K562 (cell line): Measurements from ENCODE around the gene TBC1D7. TPM values are rescaled to one million over a fixed set of nuclear protein-coding genes. Genes with fewer than 3 reads are reported as not detected.

Experiments used
- ATAC-seq: fragments of 200-7000 bp; cut with Tn5 transposase; 3 replicates; pipeline ENCODE4 v1.9.1; 2020; ENCODE audit warnings: moderate library complexity
- BruUV-seq: library from RNA; stranded (reverse); fragments of 400-500 nt; replicated peaks from 2 replicates; lab custom pipeline; 2021; lab: Mats Ljungman, UMichigan
- CTCF ChIA-PET: fragments of 300-600 bp; formaldehyde crosslinking; extraction: SDS; loops from one replicate; lab custom pipeline; 2021; ENCODE audit warnings: low intra/inter-chr PET ratio; lab: Yijun Ruan, JAX
- POLR2A ChIA-PET: fragments of 300-600, 350-650 bp; sonication (Branson Sonifier 250); formaldehyde crosslinking; extraction: SDS; loops from one replicate; lab custom pipeline; 2021; ENCODE audit warnings: antibody characterized with exemption, inconsistent platforms; lab: Yijun Ruan, JAX
- DNase-seq, 4 experiments: peaks; one replicate each; pipeline versions ENCODE4 v3.0.0 to v3.0.0-alpha.2; 2011 to 2018; ENCODE audit warnings: low spot score in 3 of 4, mixed read lengths in 3 of 4; ENCODE audit errors: extremely low read depth in 1 of 4
- FAIRE-seq: peaks from 2 replicates; lab custom pipeline; 2011; peaks lifted over from hg19 to GRCh38; lab: Jason Lieb, UNC
- H2AFZ ChIP-seq: 2 replicates; pipeline ENCODE4 v1.6.0; 2011; ENCODE audit warnings: low read depth, low read length, control low read depth, inconsistent platforms
- H3K27ac ChIP-seq: fragments of 200-600 bp; 3 replicates; pipeline ENCODE4 v1.8.0; 2011; ENCODE audit warnings: low read depth, mild to moderate bottlenecking, control low read depth, inconsistent platforms, low read length, moderate library complexity, mixed read lengths; ENCODE audit errors: extremely low read depth
- H3K27me3 ChIP-seq, 2 experiments: fragments of 300-600 bp in 1 of 2; 2 replicates in 1 of 2; 3 replicates in 1 of 2; pipeline versions ENCODE4 v1.6.0 to v1.8.0; 2011; ENCODE audit warnings: inconsistent platforms in 2 of 2, low read length in 2 of 2, mild to moderate bottlenecking in 1 of 2, mixed read lengths in 1 of 2, moderate library complexity in 1 of 2; ENCODE audit not compliant: control insufficient read depth in 2 of 2, insufficient read depth in 2 of 2
- H3K36me3 ChIP-seq: fragments of 300-600 bp; 3 replicates; pipeline ENCODE4 v1.8.0; 2011; ENCODE audit warnings: mild to moderate bottlenecking, low read length, inconsistent platforms; ENCODE audit not compliant: control insufficient read depth, insufficient read depth
- H3K4me1 ChIP-seq, 2 experiments: fragments of 200-600 bp in 1 of 2; replicated peaks in 1 of 2; 2 replicates in 1 of 2; 3 replicates in 1 of 2; pipeline versions ENCODE4 v1.5.1 to v1.8.0; 2011; ENCODE audit warnings: inconsistent platforms in 2 of 2, low read length in 2 of 2, mild to moderate bottlenecking in 1 of 2, mixed read lengths in 1 of 2, moderate library complexity in 1 of 2; ENCODE audit not compliant: control insufficient read depth in 2 of 2, insufficient read depth in 2 of 2
- H3K4me2 ChIP-seq: 2 replicates; pipeline ENCODE4 v1.6.1; 2011; ENCODE audit warnings: low read length, control low read depth, inconsistent platforms, mixed read lengths; ENCODE audit not compliant: insufficient read depth
- H3K4me3 ChIP-seq: fragments of 200-600 bp; sonication (generic), shearing (Covaris generic); 2 replicates; pipeline ENCODE4 v1.5.1; 2016; ENCODE audit warnings: control low read depth, inconsistent platforms
- H3K79me2 ChIP-seq: fragments of 200-600 bp; 3 replicates; pipeline ENCODE4 v1.8.0; 2011; ENCODE audit warnings: low read length, inconsistent platforms; ENCODE audit not compliant: control insufficient read depth, insufficient read depth
- H3K9ac ChIP-seq, 2 experiments: 2 replicates each; pipeline versions ENCODE4 v1.6.0 to v1.6.1; 2011; ENCODE audit warnings: low read depth in 2 of 2, low read length in 2 of 2, control low read depth in 1 of 2, inconsistent platforms in 1 of 2, mild to moderate bottlenecking in 1 of 2, mixed read lengths in 1 of 2; ENCODE audit not compliant: insufficient read depth in 1 of 2
- H3K9me1 ChIP-seq: one replicate; pipeline ENCODE4 v1.6.0; 2011; ENCODE audit warnings: inconsistent platforms, mild to moderate bottlenecking, low read length, moderate library complexity; ENCODE audit not compliant: control insufficient read depth, insufficient read depth
- H3K9me3 ChIP-seq: replicated peaks from 2 replicates; pipeline ENCODE4 v1.5.1; 2011; ENCODE audit warnings: low read depth, low read length, inconsistent platforms; ENCODE audit not compliant: control insufficient read depth, insufficient read depth
- H4K20me1 ChIP-seq: replicated peaks from 2 replicates; pipeline ENCODE4 v1.6.1; 2011; ENCODE audit warnings: low read length, inconsistent platforms, mixed read lengths; ENCODE audit not compliant: control insufficient read depth, insufficient read depth
- BDP1 ChIP-seq: IDR thresholded peaks from 3 replicates; pipeline ENCODE4 v1.6.1; 2011; ENCODE audit not compliant: insufficient read length, insufficient read depth
- CBX3 ChIP-seq, 2 experiments: IDR thresholded peaks; 1 replicate in 1 of 2; 2 replicates in 1 of 2; pipeline ENCODE4 v1.6.1; 2012; ENCODE audit warnings: inconsistent platforms in 2 of 2, low read length in 2 of 2, borderline replicate concordance in 1 of 2, control low read depth in 1 of 2
- OTX1 ChIP-seq: fragments of 450-650 bp; formaldehyde crosslinking; IDR thresholded peaks from 2 replicates; pipeline ENCODE4 v1.4.0; 2022; ENCODE audit warnings: mild to moderate bottlenecking
- SIX5 ChIP-seq, 2 experiments: IDR thresholded peaks; 2 replicates each; pipeline ENCODE4 v1.6.1; 2011; ENCODE audit warnings: low read length in 2 of 2, borderline replicate concordance in 1 of 2, low read depth in 1 of 2, mild to moderate bottlenecking in 1 of 2, moderate library complexity in 1 of 2; ENCODE audit not compliant: insufficient read depth in 1 of 2
- SMARCA5 ChIP-seq: fragments of 450-650 bp; IDR thresholded peaks from 2 replicates; pipeline ENCODE4 v1.6.1; 2016
- SREBF2 ChIP-seq: sonication (generic); formaldehyde crosslinking; IDR thresholded peaks from 2 replicates; pipeline ENCODE4 v1.4.0; 2020; ENCODE audit warnings: mild to moderate bottlenecking, missing genetic modification reagents
- TRIM28 ChIP-seq: fragments of 450-650 bp; IDR thresholded peaks from 2 replicates; pipeline ENCODE4 v1.6.1; 2017
- ZNF212 ChIP-seq: fragments of 450-650 bp; formaldehyde crosslinking; IDR thresholded peaks from 2 replicates; pipeline ENCODE4 v1.4.0; 2020; ENCODE audit warnings: mild to moderate bottlenecking
- ZNF232 ChIP-seq: sonication (generic); formaldehyde crosslinking; IDR thresholded peaks from 2 replicates; pipeline ENCODE4 v1.8.0; 2022; ENCODE audit warnings: mild to moderate bottlenecking, missing genetic modification reagents
- WGBS: fragments of 100-300 bp; shearing (Covaris generic); methylation state at CpG from one replicate; pipeline ENCODE4 v1.1.6; 2016; ENCODE audit warnings: low coverage, mixed read lengths; ENCODE audit not compliant: insufficient coverage; ENCODE audit errors: missing lambda C conversion rate; 5-methylcytosine and 5-hydroxymethylcytosine counted together
- in situ Hi-C: fragments of 300-500 bp; cut with MboI; formaldehyde crosslinking; loops from 4 replicates; pipeline ENCODE4 v1.15.0; 2018; ENCODE audit warnings: inconsistent platforms, mixed read lengths
- intact Hi-C: fragments of 100-400 bp; cut with micrococcal nuclease; formaldehyde crosslinking; loops from 2 replicates; pipeline ENCODE4 v1.14.2; 2022
- polyA plus RNA-seq, 8 experiments: library from polyadenylated mRNA; depleted of rRNA in 4 of 8; stranded (reverse) in 5 of 8; unstranded in 3 of 8; fragments of >200 nt; fragmentation: Nextera tagmentation in 2 of 8; fragmentation: Illumina TruSeq in 1 of 8; extraction: Ambion mirVana in 2 of 8; extraction: Trizol in 1 of 8; gene quantifications; 2 replicates each; pipeline versions ENCODE4 v1.2.1 to v1.2.3, GENCODE V29; 2011 to 2014; ENCODE audit warnings: inconsistent platforms in 1 of 8, missing spikeins in 1 of 8
- total RNA-seq, 7 experiments: library from RNA; depleted of rRNA in 6 of 7; stranded (reverse); fragments of >200 nt in 6 of 7; fragmentation: Illumina TruSeq in 2 of 7; extraction: Trizol in 2 of 7; gene quantifications; 2 replicates each; pipeline versions ENCODE4 v1.2.1 to v1.2.3, GENCODE V29; 2011 to 2021; ENCODE audit warnings: low replicate concordance in 1 of 7
- TF ChIP-seq, protein P1 (sequence below): sonication (generic); formaldehyde crosslinking; IDR thresholded peaks from 2 replicates; pipeline ENCODE4 v1.8.1; 2023; ENCODE audit warnings: mild to moderate bottlenecking, missing genetic modification reagents
- TF ChIP-seq, protein P2 (sequence below): sonication (generic); formaldehyde crosslinking; IDR thresholded peaks from 2 replicates; pipeline ENCODE4 v1.8.0; 2022; ENCODE audit warnings: mild to moderate bottlenecking, low read depth, missing genetic modification reagents

Gene TBC1D7
- total and polyA plus RNA-seq, 9 of the 15 experiments (the other 6 are each of a cell fraction or from before 2014, with no cell fraction given), result 49.4 to 107 (median 61.1) TPM

DNA sequence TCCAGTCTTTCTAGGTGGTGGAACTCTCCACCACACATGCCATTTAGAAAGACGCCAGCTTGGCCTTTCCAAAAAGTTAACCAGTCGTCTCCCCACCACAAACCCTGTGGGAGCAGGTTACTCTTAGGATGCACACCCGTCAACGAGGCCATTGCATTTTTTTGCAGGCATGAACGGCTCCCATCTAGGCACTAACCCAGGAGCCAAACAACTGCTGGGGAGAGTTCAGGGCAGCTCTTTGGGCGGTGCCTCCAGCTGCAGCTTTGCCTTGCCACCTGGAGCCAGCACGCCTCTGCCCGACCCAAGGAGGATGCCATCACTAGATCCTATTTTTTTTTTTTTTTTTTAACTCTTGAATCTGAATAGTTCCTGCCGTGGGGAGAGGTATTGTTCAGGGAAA is 39.9 kb downstream of the TBC1D7 start (continued):
- TF ChIP-seq SIX5 (IDR thresholded peaks at IDR 0.05; ENCODE audit: borderline replicate concordance in 1 of 2, insufficient read depth in 1 of 2, low read depth in 1 of 2, low read length in 2 of 2), result no peak

DNA sequence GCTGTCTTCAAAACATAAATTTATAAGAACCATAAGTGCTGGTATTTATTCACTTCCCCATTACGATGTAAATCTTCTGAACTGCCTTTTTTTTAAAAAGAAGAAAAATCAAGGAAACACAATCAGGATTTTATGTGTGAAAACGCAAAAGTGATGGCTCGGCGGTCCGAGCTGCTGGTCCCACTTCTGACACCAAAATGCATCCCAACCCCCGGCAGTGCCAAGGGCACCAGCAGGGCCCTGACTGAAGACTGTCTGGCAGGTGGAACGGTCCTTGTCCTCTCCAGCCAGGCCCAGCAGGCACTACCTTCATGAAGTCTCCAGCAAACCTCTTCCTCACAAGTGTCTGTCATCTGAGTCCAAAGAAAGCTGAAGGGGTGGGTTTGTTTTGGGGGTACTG is 41.2 kb downstream of the TBC1D7 start:
- no peaks in the 10 kb centered on the region for H3K9me1 ChIP-seq
- no peak overlapping the region for H3K4me2 ChIP-seq
- no peak for ATAC-seq
- H3K27ac ChIP-seq, result no peak overlapping the region
- no peak overlapping the region for H3K9ac ChIP-seq
- no peak for FAIRE-seq
- no peak overlapping the region for H2AFZ ChIP-seq
- DNase-seq, result peak in 1 of 4 experiments; percentile 20
- in situ Hi-C loops, result no loop called here
- peaks cover 7 to 14% of the 10 kb centered on the region in 2 experiments; a peak in 4 of 5 replicates for H3K4me1 ChIP-seq
- peaks cover 67% of the 10 kb centered on the region for H3K36me3 ChIP-seq
- 97% methylated on average over 7 of the region's 7 CpGs for WGBS
- CTCF ChIA-PET, result no interaction called here
- no peaks in the 10 kb centered on the region for H3K27me3 ChIP-seq
- no peak overlapping the region for H3K4me3 ChIP-seq
- TF ChIP-seq SMARCA5 (no peak), BDP1 (no peak), OTX1 (CRISPR knock-in tag) (no peak), SREBF2 (no peak), ZNF232 (no peak), ZNF212 (CRISPR knock-in tag) (no peak), TRIM28 (0 out of 2 replicates have a peak, but pooled peaks have one; percentile 51), CBX3 (IDR thresholded peaks at IDR 0.05; ENCODE audit: borderline replicate concordance in 1 of 2, low read length in 2 of 2) (peak in 1 of 2 experiments; percentile 86; a peak in 1 of 3 replicates)
- TF ChIP-seq, protein P1, sequence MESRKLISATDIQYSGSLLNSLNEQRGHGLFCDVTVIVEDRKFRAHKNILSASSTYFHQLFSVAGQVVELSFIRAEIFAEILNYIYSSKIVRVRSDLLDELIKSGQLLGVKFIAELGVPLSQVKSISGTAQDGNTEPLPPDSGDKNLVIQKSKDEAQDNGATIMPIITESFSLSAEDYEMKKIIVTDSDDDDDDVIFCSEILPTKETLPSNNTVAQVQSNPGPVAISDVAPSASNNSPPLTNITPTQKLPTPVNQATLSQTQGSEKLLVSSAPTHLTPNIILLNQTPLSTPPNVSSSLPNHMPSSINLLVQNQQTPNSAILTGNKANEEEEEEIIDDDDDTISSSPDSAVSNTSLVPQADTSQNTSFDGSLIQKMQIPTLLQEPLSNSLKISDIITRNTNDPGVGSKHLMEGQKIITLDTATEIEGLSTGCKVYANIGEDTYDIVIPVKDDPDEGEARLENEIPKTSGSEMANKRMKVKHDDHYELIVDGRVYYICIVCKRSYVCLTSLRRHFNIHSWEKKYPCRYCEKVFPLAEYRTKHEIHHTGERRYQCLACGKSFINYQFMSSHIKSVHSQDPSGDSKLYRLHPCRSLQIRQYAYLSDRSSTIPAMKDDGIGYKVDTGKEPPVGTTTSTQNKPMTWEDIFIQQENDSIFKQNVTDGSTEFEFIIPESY, result peak; percentile 84
- TF ChIP-seq, protein P2, sequence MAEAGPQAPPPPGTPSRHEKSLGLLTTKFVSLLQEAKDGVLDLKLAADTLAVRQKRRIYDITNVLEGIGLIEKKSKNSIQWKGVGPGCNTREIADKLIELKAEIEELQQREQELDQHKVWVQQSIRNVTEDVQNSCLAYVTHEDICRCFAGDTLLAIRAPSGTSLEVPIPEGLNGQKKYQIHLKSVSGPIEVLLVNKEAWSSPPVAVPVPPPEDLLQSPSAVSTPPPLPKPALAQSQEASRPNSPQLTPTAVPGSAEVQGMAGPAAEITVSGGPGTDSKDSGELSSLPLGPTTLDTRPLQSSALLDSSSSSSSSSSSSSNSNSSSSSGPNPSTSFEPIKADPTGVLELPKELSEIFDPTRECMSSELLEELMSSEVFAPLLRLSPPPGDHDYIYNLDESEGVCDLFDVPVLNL (CRISPR knock-in tag), result no peak
- H4K20me1 ChIP-seq, result no peaks in the 10 kb centered on the region
- BruUV-seq, result no TSS peak
- H3K79me2 ChIP-seq, result no peaks in the 10 kb centered on the region
- POLR2A ChIA-PET, result interaction anchor here (1.2 to 2.1 kb wide), 3 partner anchors 9 to 16 kb away, joined by 3 to 7 read pairs (median 6); no protein-coding TSS in a partner anchor
- H3K9me3 ChIP-seq, result peaks cover 11% of the 10 kb centered on the region
- intact Hi-C loops, result loop anchor here (5.0 kb wide), 1 partner anchor 75 kb away; no protein-coding TSS in a partner anchor
